Activated T-cell treated with anti-CD3 and anti-CD28 coated beads, Interleukin-2, amount 50 U/mL, for 1 hour (primary cell): Measurements from ENCODE around the gene C1QTNF6.
"Not testable (repeated sequence)": the region's sequence is repeated elsewhere in the genome, so short reads cannot be mapped to it uniquely, and the experiment has no call there.

Source experiments
- DNase-seq: peaks from one replicate; pipeline ENCODE4 v3.0.0-alpha.2; 2020

C1QTNF6 gene

DNA sequence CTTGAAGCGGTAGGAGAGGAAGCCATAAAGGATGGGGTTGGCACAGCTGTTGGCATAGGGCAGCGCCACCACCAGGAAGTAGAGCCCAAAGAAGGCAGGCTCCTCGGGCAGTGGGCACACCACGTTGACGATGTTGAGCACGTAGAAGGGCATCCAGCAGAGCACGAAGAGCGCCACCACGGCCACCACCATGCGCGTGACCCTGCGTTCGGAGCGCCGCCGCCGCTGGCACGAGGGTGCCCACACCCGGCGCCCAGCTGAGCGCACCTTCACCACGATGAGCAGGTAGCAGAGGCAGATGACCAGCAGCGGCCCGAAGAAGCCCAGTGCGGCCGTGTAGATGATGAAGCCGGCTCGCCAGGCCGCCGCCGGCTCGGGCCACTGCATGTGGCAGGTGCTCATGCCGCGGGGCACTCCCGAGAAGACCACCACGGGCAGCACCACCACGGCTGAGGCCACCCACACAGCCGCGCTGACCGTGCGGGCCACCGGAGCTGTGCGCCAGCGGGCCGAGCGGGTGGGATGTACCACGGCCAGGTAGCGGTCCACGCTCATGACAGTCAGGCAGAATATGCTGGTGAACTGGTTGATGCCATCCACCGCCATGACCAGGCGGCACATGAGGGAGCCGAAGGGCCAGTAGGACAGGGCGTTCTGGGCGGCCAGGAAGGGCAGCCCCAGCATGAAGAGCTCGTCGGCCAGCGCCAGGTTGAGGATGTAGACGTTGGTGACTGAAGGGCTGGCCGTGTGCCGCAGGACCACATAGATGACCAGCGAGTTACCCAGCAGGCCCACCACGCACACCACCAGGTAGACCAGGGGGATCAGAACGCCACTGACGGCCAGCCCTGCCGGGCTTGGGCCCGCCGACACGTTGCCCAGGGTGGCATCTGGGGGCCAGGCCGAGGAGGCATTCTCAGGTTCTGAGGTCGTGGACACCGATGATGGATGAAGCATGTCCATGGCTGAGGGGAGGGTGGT, 19.1 kb upstream of the C1QTNF6 start:
- peak; percentile 16 for DNase-seq

- DNase-seq: peak; percentile 15
Observed at GRCh38 chr22:37206118-37206840, 18.2 kb upstream of the C1QTNF6 start.

DNA sequence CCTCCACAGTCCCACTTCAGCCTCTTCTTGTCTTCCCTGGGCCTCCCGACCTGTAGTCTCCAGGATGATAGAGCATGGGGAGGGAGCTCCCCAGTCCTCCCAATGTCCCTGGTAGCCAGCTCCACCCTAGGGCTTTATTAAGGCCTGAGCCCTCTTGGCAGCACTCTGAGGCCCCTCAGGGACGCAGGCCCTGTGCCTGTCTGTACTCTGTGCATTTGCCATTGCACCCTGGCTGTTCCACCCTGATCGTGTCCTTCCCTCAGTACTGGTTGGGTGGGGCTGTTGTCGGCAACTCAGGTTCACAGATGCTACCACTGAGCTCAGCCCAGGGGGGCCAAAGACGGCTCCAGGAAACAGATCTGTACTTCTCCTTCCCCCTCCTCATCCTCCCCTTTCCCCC, 17.0 kb upstream of the C1QTNF6 start:
- DNase-seq: no peak

GRCh38 chr22:37204045-37204655, 16.1 kb upstream of the C1QTNF6 start:
- peak; percentile 11 for DNase-seq

DNA sequence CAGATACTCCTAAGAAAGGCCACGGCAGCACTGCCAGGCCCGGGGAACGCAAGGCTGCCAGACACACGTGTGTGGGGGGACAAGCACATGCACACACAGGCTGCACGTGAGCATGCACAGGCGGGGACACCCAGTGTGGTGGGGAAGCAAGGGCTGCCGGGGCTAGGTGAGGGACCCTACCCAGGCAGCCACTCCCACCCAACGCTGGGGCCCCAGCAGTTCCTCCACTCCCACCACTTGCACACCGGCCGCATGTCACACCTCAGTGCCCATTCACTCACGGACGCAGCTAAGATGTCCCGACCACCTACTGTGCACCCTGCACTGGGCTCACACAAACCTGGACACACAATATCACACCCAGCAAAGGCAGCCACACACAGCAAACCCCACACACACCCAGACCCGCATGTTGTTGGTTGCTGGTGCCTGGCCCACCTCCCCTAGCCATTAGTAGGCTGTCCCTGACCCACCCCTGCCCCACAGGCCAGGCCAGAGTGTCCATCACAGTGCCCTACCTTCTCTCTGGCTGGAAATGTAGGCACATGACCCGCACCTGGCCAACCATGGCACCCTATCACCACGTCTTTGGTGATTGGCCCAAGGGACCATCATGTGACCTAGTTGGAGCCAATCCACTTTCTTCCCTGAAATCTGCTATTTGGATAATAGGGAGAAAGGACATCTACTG, 15.5 kb upstream of the C1QTNF6 start:
- DNase-seq: peak; percentile 16

- DNase-seq: no peak
Observed at GRCh38 chr22:37202716-37203115, 14.7 kb upstream of the C1QTNF6 start.

DNA sequence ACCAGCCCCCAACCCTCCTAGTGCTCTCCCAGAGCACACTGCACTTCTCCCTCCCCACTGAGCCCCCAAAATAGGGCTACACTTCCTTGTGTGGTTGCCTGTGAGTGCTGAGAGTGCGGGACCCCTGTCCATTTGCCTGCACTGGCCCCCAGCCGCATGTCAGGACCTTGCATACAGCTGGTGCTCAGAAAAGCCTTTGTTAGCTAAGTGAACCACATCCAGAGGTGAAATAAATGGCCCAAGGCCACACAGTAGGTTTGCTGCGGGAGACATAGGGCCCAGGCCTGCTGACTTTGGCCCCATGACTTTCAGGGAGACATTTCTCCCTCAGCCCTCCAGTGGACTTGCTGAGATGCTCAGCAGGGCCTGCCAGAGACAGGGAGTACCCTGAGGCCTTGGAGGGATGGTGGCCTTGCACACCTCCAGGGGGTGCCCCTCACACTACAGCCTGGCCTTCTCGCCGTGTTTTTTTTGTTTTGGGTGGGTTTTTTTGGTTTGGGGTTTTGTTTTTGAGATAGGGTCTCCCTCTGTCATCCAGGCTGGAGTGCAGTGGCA, 14.0 kb upstream of the C1QTNF6 start:
- DNase-seq: peak; percentile 13

- not testable (repeated sequence) for DNase-seq
Observed at GRCh38 chr22:37201443-37201820, 13.4 kb upstream of the C1QTNF6 start.

DNA sequence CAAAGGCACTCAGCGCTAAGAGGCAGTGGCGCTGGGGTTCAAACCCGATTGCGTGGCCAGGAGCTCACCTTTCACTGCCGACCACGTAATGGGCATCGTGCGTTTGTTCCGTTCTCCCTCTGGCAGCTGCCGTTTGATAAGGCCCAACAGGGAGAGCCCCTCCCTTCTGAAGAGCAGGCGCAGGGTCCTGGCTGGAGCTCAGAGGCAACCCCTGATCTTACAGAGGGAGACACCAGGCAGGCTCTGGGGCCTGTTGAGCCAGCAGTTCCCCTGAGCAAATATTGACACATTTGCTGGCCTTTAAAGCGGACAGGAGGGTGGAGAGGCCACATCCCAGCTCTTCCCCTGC, 11.7 kb upstream of the C1QTNF6 start:
- DNase-seq: no peak

GRCh38 chr22:37199103-37199759, 11.2 kb upstream of the C1QTNF6 start:
- DNase-seq: peak; percentile 100

DNA sequence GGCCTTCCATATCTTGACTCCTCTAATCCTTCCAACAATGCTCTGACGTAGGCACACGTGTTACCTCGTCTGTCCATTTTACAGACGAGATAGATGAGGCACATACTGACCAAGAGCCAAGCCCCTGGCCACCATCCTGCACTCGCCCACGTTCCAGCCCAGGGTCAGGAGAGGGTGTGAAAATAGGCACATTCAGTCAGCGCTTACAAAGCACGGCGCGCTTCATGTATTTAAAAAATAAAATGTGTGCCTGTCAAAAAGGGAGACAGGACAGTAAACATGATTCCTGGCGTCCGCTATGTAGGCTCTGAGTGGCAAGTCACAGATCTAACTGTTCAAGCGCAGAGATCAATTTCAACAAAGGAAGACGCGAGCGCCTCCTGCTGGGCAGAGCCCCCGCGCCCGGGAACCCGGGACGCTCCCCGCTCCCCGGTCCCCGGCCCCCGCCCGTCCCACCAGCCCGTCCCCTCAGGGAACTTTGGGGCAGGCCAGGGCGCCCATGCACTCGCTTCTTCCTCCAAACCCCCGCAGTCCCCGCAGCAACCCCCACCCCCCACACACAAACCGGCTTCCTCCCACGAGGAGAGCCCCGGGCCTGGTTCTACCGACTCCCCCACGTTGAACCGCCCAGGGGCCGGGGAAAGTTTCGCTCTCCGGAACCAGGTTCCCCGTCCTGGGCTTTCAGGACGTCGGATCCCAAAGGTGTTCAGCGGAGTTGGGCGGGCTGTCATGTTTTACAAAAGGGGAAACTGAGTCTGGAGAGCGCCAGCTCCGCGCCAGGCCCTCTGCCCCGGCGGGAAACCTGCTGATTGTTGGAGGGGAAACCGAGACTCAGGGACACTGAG, 10.4 kb upstream of the C1QTNF6 start:
- DNase-seq: peak; percentile 96

DNA sequence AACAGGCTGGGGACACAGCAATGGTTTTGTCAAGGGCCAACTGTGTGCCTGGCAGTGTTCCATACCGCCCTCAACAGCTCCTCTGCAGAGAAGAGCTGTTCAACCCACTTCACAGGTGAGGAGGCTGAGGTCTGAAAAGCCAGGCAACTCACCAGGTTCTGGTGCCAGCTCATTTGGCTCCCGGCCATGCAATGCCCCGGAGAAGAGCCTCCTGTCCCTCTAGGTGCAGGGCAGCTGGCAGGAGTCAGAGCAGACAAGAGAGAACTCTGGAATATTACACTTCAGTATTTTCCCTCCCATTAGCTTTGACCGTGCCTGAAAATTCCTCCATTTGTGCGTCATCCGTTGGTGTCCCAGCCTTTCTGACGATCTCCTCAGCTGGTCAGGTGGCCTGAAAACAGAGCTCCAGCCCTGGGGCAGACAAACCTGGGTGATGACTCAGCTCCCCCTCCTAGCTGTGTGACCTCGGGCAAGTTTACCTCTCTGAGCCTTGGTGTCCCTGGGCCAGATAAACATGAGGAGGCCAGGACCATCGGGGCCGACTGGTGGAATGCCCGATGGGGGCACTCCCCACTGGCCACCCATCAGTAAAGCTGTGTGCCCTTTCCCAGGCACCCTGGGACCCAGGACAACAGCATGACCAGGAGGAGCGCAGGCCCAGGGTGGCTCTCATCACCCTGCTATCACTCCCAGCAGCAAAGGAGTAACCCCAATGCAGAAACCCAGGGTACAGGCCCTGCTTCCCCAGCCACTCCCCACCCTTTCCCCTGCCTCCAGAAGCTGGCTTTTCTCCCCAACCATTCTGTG, 9.6 kb upstream of the C1QTNF6 start:
- DNase-seq: no peak

DNA sequence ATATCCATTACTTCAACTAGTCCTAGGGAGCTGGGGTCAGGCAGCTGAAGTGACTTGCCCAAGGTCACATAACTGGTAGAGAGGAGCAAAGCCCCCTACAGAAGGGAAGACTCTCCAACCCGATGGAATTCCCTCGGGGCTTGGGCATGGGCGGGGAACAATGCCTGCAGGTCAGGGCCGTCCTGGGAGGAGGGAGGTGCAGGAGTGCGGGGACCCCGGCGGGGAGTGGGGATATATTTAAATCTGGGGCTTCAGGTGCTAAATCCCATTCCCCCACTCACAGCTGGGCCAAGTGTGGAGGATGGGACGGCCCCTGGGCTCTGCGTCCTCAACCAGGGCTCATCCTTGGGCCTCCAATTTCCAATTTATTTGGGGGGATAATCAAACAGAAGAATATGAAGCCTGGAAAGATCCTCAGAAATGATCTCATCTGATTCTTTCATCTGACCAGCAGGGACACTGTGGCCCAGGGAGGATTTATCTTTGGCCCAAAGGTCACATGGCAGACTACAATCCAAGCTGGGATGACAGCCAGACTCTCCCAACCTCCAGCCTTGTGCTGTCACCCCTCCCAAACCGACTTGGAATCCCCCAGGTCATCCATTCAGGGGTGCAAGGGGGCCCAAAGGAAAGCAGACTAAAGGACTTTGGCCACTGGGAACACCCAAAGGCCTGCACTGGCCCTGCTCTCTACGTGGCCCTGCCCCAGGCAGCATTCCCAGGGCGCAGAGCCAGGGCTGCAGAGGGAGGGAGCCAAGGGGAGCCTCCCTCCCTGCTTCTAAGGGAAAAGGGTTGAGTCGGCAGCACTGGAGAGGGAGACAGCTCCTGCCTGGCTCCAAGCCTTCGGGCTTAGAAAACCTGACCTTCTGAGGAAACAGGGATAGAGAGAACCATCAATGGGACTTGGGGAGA, 8.7 kb upstream of the C1QTNF6 start:
- DNase-seq: no peak

DNA sequence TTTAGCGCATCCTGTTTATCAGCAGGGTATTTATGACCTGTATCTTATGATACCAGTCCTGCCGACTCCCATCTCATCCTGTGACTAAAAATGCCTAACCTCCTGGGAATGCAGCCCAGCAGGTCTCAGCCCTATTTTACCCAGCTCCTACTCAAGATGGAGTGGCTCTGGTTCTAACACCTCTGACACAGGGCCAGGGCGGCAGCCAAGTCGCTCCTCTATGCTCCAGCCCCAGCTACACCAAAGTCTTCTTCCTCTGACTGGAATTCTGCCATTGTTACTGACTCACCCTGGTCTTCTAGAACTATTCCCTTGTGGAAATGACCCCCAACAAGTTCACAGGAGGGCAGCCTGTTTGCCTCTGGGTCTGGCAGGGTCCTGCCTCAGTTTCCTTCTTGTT, 7.9 kb upstream of the C1QTNF6 start:
- no peak for DNase-seq

GRCh38 chr22:37194750-37195149, 6.7 kb upstream of the C1QTNF6 start:
- DNase-seq: no peak

GRCh38 chr22:37193629-37194191, 5.7 kb upstream of the C1QTNF6 start:
- DNase-seq: peak; percentile 23

DNA sequence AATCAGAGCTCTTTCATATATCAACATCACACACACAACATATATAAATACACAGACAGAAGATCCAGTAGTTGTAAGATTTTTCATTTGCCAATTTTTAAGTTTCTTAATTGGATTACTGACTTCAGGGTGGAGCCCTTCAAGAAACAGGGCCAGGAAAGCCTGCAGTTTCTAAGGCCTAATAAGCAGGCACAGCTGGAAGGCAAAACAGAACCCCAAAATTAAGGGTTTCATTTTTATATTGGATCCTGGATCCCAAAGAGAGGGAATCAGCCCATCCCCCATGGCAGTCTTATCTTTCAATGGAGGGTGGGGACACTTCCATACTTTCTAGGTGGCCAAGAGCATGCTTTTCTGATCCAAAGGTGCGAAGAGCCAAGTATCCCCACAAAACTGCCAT, 4.7 kb upstream of the C1QTNF6 start:
- no peak for DNase-seq

GRCh38 chr22:37192204-37192603, 4.2 kb upstream of the C1QTNF6 start:
- no peak for DNase-seq

DNA sequence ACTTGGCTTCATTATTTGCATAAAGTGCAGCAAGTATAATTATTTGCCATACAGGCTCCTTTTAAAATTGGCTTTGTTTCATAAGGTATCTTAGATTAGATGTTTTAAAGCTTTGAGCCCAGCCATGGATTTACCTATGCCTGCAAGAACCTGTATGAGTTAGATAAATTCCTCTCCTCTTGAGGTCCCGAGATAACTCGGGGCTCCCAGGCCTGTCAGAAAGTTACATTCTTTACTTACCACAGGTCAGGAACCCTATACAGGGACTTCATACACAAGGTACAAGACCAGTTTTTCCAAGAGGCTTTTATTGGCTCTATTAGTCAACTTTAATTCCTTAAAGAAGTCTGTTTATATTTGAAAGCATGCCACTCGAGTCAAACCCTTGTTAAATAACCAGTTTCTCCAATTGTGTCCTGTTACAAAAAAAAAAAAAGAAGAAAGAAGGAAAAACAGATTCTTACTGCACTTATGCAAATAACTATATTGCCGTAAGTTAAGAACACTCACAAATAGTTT, 2.3 kb upstream of the C1QTNF6 start:
- DNase-seq: no peak
